Ovary (tissue), 9 donors: Measurements from ENCODE around the gene ACTG1. TPM values are rescaled to one million over a fixed set of nuclear protein-coding genes. Genes with fewer than 3 reads are reported as not detected.

Source experiments
- DNase-seq, 5 donors: peaks; one replicate each; pipeline ENCODE4 v3.0.0-alpha.2; 2019 to 2020
- H3K27ac ChIP-seq, 2 donors: fragments of 200-600 bp; one replicate each; pipeline versions ENCODE4 v1.5.1 to v1.8.0; 2019 to 2022
- H3K27me3 ChIP-seq: fragments of 200-600 bp; one replicate; pipeline ENCODE4 v1.8.0; 2022
- H3K36me3 ChIP-seq: fragments of 200-600 bp; sonication (generic); one replicate; pipeline ENCODE4 v1.5.1; 2019
- H3K4me1 ChIP-seq: one replicate; pipeline ENCODE4 v1.8.1; 2013; ENCODE audit warnings: mild to moderate bottlenecking, moderate library complexity; ENCODE audit not compliant: insufficient read depth
- H3K4me3 ChIP-seq: fragments of 200-600 bp; sonication (generic); one replicate; pipeline ENCODE4 v1.5.1; 2017
- H3K9me3 ChIP-seq, 2 donors: fragments of 200-600 bp in 1 of 2; sonication (generic) in 1 of 2; one replicate each; pipeline versions ENCODE4 v1.5.1 to v1.8.1; 2013 to 2019; ENCODE audit warnings: mild to moderate bottlenecking in 1 of 2, moderate library complexity in 1 of 2
- EP300 ChIP-seq: sonication (generic); formaldehyde crosslinking; IDR thresholded peaks from one replicate; pipeline ENCODE4 v1.6.1; 2017; ENCODE audit warnings: antibody characterized with exemption
- POLR2A ChIP-seq: fragments of 450-650 bp; IDR thresholded peaks from one replicate; pipeline ENCODE4 v1.6.1; 2017; ENCODE audit warnings: antibody characterized with exemption, mild to moderate bottlenecking, moderate library complexity
- WGBS, 3 donors: extraction: QIAGEN DNeasy Blood & Tissue Kit in 1 of 3; methylation state at CpG; one replicate each; pipeline versions ENCODE4 v1.1.5 to v1.1.7; 2013 to 2017; 5-methylcytosine and 5-hydroxymethylcytosine counted together
- intact Hi-C, 4 donors: fragments of 100-400 bp; cut with DNase I; formaldehyde crosslinking; loops; one replicate each; pipeline versions ENCODE4 v1.11.0 to v1.15.1; 2022 to 2023
- polyA plus RNA-seq, 2 donors: library from polyadenylated mRNA; stranded (reverse); fragments of 200-250 nt in 1 of 2; fragments of 350-450 nt in 1 of 2; fragmentation: Illumina TruSeq in 1 of 2; extraction: RNeasy Lipid Tissue Mini Kit (QIAGEN cat#74804) in 1 of 2; gene quantifications; one replicate each; pipeline ENCODE4 v1.2.3, GENCODE V29; 2013 to 2014
- total RNA-seq, 7 donors: library from RNA; depleted of rRNA in 2 of 7; stranded (reverse); fragments of >200 nt in 2 of 7; fragmentation: NEBNext Ultra II Directional in 3 of 7; extraction: Animal tissue kit (Norgen Biotek cat#: 25700) in 3 of 7; gene quantifications; one replicate each; pipeline versions ENCODE4 v1.1.0 to v1.2.4, GENCODE V29; 2016 to 2023
- TF ChIP-seq, protein P1 (sequence below), 3 donors: fragments of 450-650 bp in 2 of 3; fragments of 200-600 bp in 1 of 3; IDR thresholded peaks; one replicate each; pipeline versions ENCODE4 v1.5.1 to v1.8.0; 2016 to 2022; ENCODE audit warnings: antibody characterized with exemption in 3 of 3, mild to moderate bottlenecking in 1 of 3
- donor health status: DM: no; HTN: no; CAD: no; lungs with moderate emphysema.
- donor health status: DM: no; HTN: no; CAD: no.
- donor health status: Bipolar disorder and iron deficiency.
- donor health status: DM: yes; HTN: yes; CAD: no.
- donor health status: DM: no; HTN: no; CAD: no.
- donor health status: DM: yes; HTN: yes; CAD: no.

Gene ACTG1
- total and polyA plus RNA-seq, 9 donors: 1,825 to 5,681 (median 3,955) TPM

DNA sequence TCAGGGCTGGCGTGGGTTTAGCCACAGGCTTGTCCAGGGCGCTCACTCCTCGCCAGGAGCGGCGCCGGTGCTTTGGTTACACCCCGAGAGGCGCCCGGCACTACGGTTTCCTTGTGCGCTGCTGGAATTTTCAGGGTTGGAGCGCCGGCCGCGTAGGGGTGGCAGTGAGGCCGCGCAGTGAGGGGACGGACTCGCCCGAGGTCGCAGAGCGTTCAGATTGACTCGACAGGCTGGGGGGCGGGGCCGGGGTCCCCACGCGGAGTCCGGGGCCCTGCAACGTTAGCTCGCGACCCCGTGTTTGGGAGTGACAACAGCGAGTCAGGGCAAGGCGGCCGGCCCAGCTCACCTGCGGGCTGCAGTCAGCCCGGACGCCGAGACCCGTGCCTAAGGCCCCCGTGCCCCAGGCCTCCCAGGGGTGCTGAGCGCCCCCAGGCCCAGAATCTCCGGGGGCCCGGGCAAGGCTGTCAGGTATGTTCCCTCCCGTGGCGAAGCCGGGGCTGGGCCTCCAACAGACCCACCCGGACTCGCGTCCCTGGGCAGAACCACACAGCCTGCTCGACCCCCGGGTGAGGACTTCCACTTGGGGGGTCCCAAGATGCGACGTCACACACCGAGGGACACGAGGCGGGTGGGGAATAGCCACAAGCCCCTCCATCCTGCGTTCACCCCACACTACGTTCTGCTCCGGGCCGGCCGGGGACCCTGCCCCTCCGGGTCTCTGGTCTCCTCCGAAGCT is 1.3 kb upstream of the ACTG1 start:
- intact Hi-C loops: loop anchor here in 2 of 4 donors (5.0 kb wide), 2 partner anchors 112 to 117 kb away; partner anchors contain the start of gene BAHCC1 (in 1 of the 2)
- peaks cover 13% of the 10 kb centered on the region for H3K4me1 ChIP-seq
- no peaks in the 10 kb centered on the region for H3K9me3 ChIP-seq
- 0 to 1% (median 1%) methylated on average over 60 to 64 of the region's 64 CpGs for WGBS, 3 donors
- TF ChIP-seq EP300 (no peak), POLR2A (no peak)
- TF ChIP-seq, protein P1, sequence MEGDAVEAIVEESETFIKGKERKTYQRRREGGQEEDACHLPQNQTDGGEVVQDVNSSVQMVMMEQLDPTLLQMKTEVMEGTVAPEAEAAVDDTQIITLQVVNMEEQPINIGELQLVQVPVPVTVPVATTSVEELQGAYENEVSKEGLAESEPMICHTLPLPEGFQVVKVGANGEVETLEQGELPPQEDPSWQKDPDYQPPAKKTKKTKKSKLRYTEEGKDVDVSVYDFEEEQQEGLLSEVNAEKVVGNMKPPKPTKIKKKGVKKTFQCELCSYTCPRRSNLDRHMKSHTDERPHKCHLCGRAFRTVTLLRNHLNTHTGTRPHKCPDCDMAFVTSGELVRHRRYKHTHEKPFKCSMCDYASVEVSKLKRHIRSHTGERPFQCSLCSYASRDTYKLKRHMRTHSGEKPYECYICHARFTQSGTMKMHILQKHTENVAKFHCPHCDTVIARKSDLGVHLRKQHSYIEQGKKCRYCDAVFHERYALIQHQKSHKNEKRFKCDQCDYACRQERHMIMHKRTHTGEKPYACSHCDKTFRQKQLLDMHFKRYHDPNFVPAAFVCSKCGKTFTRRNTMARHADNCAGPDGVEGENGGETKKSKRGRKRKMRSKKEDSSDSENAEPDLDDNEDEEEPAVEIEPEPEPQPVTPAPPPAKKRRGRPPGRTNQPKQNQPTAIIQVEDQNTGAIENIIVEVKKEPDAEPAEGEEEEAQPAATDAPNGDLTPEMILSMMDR (IDR thresholded peaks at IDR 0.05): no peak
- H3K27ac ChIP-seq: peak overlapping the region; percentile 98 to 100
- H3K4me3 ChIP-seq: peak overlapping the region; percentile 93
- no peaks in the 10 kb centered on the region for H3K36me3 ChIP-seq
- peak; percentile 61 to 81 (median 70) for DNase-seq
- H3K27me3 ChIP-seq: no peaks in the 10 kb centered on the region

DNA sequence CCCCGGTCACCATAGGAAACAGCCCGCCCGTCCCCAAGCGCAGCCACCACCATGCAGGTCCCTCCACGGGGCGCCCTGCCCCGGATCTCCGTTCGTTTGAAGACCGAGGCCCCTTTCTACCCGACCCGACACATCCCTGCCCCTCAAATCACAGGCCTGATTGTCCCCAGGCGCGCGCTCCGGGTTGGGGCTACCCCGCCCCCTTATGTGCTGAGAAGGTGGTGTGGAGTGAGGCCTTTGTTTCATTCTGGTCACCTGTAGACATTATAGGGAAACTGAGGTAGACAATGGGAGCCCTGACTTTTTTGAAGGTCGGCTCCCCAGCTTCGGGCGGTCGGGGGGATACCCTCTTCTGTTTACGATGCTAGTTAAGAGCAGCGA is 763 bp upstream of the ACTG1 start:
- H3K4me1 ChIP-seq: peaks cover 14% of the 10 kb centered on the region

DNA sequence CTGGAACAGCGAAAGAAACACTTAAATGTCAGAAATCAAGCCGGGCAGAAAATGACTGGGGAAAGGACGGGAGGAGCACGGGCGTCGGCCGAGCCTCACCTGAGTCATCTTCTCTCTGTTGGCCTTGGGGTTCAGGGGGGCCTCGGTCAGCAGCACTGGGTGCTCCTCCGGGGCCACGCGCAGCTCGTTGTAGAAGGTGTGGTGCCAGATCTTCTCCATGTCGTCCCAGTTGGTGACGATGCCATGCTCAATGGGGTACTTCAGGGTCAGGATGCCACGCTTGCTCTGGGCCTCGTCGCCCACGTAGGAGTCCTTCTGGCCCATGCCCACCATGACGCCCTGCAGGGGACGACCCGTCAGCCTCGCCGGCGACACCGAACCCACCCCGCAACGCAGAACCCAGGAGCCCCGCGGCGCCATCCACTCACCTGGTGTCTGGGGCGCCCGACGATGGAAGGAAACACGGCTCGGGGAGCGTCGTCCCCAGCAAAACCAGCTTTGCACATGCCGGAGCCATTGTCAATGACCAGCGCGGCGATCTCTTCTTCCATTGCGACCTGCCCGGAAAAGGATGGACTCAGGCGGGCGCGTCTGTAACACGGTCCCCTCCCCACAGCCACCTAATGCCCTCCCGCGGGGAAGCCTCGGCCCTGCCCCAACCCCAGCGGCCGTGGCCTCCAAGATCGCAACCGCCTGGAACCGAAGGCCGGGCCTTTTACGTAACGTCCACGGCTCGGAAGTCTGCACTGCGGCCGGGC is 616 bp downstream of the ACTG1 start:
- Histone ChIP-seq H3K4me3 (peak overlapping the region; percentile 64), H3K36me3 (no peaks in the 10 kb centered on the region), H3K4me1 (peaks cover 14% of the 10 kb centered on the region), H3K9me3 (no peaks in the 10 kb centered on the region), H3K27me3 (no peaks in the 10 kb centered on the region), H3K27ac (peak overlapping the region; percentile 11 to 78)
- no peak for TF ChIP-seq EP300
- no peak for TF ChIP-seq POLR2A
- TF ChIP-seq, protein P1 (IDR thresholded peaks at IDR 0.05): no peak
- WGBS, 3 donors: 0 to 1% (median 1%) methylated on average over 51 to 62 of the region's 62 CpGs
- intact Hi-C loops: loop anchor here (2.0 to 5.0 kb wide), 4 partner anchors 110 to 119 kb away; partner anchors contain the start of gene BAHCC1 (in 1 of the 4)
- DNase-seq: peak in 2 of 5 donors; percentile 40 to 55

More for the DNA sequence above, 763 bp upstream of the ACTG1 start:
- intact Hi-C loops: loop anchor here in 2 of 4 donors (5.0 kb wide), 2 partner anchors 111 to 116 kb away; partner anchors contain the start of gene BAHCC1 (in 1 of the 2)
- Histone ChIP-seq H3K36me3 (no peaks in the 10 kb centered on the region), H3K27me3 (no peaks in the 10 kb centered on the region), H3K27ac (peak overlapping the region; percentile 98 to 100), H3K9me3 (no peaks in the 10 kb centered on the region), H3K4me3 (peak overlapping the region; percentile 93)
- 0 to 1% (median 1%) methylated on average over 20 to 23 of the region's 23 CpGs for WGBS, 3 donors
- TF ChIP-seq POLR2A (no peak), EP300 (no peak)
- TF ChIP-seq, protein P1 (IDR thresholded peaks at IDR 0.05): no peak
- peak; percentile 67 to 79 (median 74) for DNase-seq

DNA sequence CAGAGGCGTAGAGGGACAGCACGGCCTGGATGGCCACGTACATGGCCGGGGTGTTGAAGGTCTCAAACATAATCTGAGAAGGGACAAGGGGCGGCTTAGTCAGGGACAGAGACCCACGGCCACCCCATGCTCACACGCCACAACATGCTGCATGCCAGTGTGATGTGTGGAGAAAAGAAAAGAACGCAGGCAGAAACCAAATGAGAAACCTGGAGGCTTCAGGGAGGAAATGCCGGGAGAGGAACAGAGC is 1.1 kb downstream of the ACTG1 start:
- Histone ChIP-seq H3K27ac (no peak overlapping the region), H3K36me3 (no peaks in the 10 kb centered on the region), H3K27me3 (no peaks in the 10 kb centered on the region), H3K9me3 (no peaks in the 10 kb centered on the region), H3K4me1 (peaks cover 12% of the 10 kb centered on the region), H3K4me3 (peak overlapping the region; percentile 64)
- 0 to 1% (median 1%) methylated on average over 9 of the region's 9 CpGs for WGBS, 3 donors
- DNase-seq: no peak
- TF ChIP-seq EP300 (no peak), POLR2A (no peak)
- TF ChIP-seq, protein P1 (IDR thresholded peaks at IDR 0.05): no peak
- intact Hi-C loops: loop anchor here (2.0 to 5.0 kb wide), 4 partner anchors 109 to 119 kb away; partner anchors contain the start of gene BAHCC1 (in 1 of the 4)
